ENCODE measurements around the gene SHC3.

The SHC3 gene

GRCh38 chr9:89036891-89037290, 141.7 kb downstream of the SHC3 start:
- no peak for DNase-seq (ENCODE audit: low spot score)
- TF ChIP-seq, protein P1, sequence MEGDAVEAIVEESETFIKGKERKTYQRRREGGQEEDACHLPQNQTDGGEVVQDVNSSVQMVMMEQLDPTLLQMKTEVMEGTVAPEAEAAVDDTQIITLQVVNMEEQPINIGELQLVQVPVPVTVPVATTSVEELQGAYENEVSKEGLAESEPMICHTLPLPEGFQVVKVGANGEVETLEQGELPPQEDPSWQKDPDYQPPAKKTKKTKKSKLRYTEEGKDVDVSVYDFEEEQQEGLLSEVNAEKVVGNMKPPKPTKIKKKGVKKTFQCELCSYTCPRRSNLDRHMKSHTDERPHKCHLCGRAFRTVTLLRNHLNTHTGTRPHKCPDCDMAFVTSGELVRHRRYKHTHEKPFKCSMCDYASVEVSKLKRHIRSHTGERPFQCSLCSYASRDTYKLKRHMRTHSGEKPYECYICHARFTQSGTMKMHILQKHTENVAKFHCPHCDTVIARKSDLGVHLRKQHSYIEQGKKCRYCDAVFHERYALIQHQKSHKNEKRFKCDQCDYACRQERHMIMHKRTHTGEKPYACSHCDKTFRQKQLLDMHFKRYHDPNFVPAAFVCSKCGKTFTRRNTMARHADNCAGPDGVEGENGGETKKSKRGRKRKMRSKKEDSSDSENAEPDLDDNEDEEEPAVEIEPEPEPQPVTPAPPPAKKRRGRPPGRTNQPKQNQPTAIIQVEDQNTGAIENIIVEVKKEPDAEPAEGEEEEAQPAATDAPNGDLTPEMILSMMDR (IDR thresholded peaks at IDR 0.05; ENCODE audit: extremely low read depth, insufficient read depth, missing control alignments) = no peak
- in situ Hi-C loops (cut with MboI; ENCODE audit: low pct_unique_long_range_greater_than_20kb, low sequenced_read_pairs, unreplicated experiment) = no loop called here

- TF ChIP-seq, protein P1 (IDR thresholded peaks at IDR 0.05; ENCODE audit: extremely low read depth, insufficient read depth, missing control alignments) = no peak
- in situ Hi-C loops (cut with MboI; ENCODE audit: low pct_unique_long_range_greater_than_20kb, low sequenced_read_pairs, unreplicated experiment) = no loop called here
- DNase-seq (ENCODE audit: low spot score) = no peak
These were observed 142.2 kb downstream of the SHC3 start for GRCh38 chr9:89036383-89036782.

DNA sequence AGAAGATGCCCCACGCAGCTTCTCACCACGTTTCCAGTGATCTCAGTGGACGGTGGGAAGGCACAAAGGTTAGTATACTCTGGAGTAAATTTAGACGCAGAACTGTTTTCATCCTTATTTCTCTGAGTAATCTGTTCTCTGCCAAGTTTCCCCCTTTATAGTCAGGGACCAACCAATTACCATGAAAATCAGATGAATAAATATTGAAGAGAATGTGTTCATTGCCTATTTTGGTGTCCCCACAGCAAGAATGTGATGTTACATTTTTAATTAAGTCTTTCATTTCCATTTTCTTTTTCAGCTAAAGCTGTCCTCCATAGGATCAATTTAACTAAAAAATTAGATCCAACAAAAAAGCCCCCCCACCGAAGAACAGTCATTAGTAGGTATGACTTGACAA, 146.0 kb downstream of the SHC3 start:
- DNase-seq (ENCODE audit: low spot score) = no peak
- in situ Hi-C loops (cut with MboI; ENCODE audit: low pct_unique_long_range_greater_than_20kb, low sequenced_read_pairs, unreplicated experiment) = no loop called here
- TF ChIP-seq, protein P1 (IDR thresholded peaks at IDR 0.05; ENCODE audit: extremely low read depth, insufficient read depth, missing control alignments) = no peak

DNA sequence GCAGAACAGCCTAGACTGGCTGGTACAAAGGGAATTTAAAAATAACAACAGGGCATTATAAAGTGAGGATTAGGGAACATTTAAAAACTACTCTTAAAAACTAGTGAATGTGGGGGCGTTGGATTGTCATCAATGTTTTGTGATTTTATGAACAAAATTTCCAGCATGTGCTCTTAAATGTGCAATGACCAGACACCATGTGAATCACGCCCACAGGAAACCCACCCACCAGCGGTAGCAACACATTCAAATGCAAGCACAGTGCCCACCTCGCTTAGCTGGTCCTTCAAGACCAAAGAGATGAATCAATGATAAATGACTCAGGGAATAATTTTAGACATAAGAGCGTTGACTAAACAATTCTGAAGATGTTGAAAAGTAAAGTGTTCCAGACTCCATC, 146.4 kb downstream of the SHC3 start:
- TF ChIP-seq, protein P1 (IDR thresholded peaks at IDR 0.05; ENCODE audit: extremely low read depth, insufficient read depth, missing control alignments) = no peak
- in situ Hi-C loops (cut with MboI; ENCODE audit: low pct_unique_long_range_greater_than_20kb, low sequenced_read_pairs, unreplicated experiment) = no loop called here
- DNase-seq (ENCODE audit: low spot score) = no peak

DNA sequence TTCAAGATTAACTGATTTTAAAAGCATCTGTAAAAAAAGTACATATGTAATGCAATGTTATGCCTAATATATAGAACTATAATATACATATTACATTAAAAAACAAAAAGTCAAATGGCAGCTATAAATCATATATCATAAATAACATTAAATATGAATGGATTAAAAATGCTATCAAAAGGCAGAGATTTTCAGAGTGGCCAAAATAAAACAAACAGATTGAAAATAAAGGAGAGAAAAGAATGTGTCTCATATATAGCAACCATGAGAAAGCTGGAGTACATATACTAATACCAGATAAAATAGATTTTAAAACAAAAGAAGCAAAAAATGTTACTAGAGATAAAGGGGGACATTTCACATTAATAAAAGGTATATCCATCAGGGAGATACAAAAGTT, 148.8 kb downstream of the SHC3 start:
- in situ Hi-C loops (cut with MboI; ENCODE audit: low pct_unique_long_range_greater_than_20kb, low sequenced_read_pairs, unreplicated experiment) = no loop called here
- TF ChIP-seq, protein P1 (IDR thresholded peaks at IDR 0.05; ENCODE audit: extremely low read depth, insufficient read depth, missing control alignments) = no peak
- no peak for DNase-seq (ENCODE audit: low spot score)

- in situ Hi-C loops (cut with MboI; ENCODE audit: low pct_unique_long_range_greater_than_20kb, low sequenced_read_pairs, unreplicated experiment) = no loop called here
- DNase-seq (ENCODE audit: low spot score) = no peak
These were observed 151.7 kb downstream of the SHC3 start for GRCh38 chr9:89026876-89027275.

More at GRCh38 chr9:89026876-89027275, 151.7 kb downstream of the SHC3 start:
- TF ChIP-seq, protein P1 (IDR thresholded peaks at IDR 0.05; ENCODE audit: extremely low read depth, insufficient read depth, missing control alignments) = no peak

All from GM13977 (cell line).